Karpas-422 (cell line): ENCODE data around the gene ITGB6. TPM values are rescaled to one million over a fixed set of nuclear protein-coding genes. Genes with fewer than 3 reads are reported as not detected.
"Not testable (repeated sequence)": the region's sequence is repeated elsewhere in the genome, so short reads cannot be mapped to it uniquely, and the experiment has no call there.

Experiments
- DNase-seq: peaks from one replicate; pipeline ENCODE4 v3.0.0-alpha.2; 2015
- H2AFZ ChIP-seq: fragments of 200-600 bp; sonication (generic); 2 replicates; pipeline ENCODE4 v1.6.1; 2014; ENCODE audit warnings: antibody characterized with exemption, low read length, mixed read lengths
- H3K27ac ChIP-seq: fragments of 200-600 bp; sonication (generic); 2 replicates; pipeline ENCODE4 v1.5.1; 2014; ENCODE audit warnings: mild to moderate bottlenecking, low read length, moderate library complexity
- H3K27me3 ChIP-seq: fragments of 200-600 bp; sonication (generic); 2 replicates; pipeline ENCODE4 v1.6.1; 2014; ENCODE audit warnings: low read length, mixed read lengths
- H3K36me3 ChIP-seq: fragments of 200-600 bp; sonication (generic); 2 replicates; pipeline ENCODE4 v1.6.1; 2014; ENCODE audit warnings: low read length, mixed read lengths; ENCODE audit not compliant: insufficient read depth
- H3K4me1 ChIP-seq: fragments of 200-600 bp; sonication (generic); 2 replicates; pipeline ENCODE4 v1.6.1; 2014; ENCODE audit warnings: mild to moderate bottlenecking, low read length, mixed read lengths
- H3K4me2 ChIP-seq: fragments of 200-600 bp; sonication (generic); 2 replicates; pipeline ENCODE4 v1.6.1; 2014; ENCODE audit warnings: low read length, low read depth, mild to moderate bottlenecking; ENCODE audit not compliant: poor library complexity, severe bottlenecking
- H3K4me3 ChIP-seq: fragments of 200-600 bp; sonication (generic); 2 replicates; pipeline ENCODE4 v1.5.1; 2014; ENCODE audit warnings: mild to moderate bottlenecking, antibody characterized with exemption, low read length, mixed read lengths
- H3K79me2 ChIP-seq: fragments of 200-600 bp; sonication (generic); 2 replicates; pipeline ENCODE4 v1.6.1; 2014; ENCODE audit warnings: mild to moderate bottlenecking, low read length, mixed read lengths
- H3K9ac ChIP-seq: fragments of 200-600 bp; sonication (generic); 2 replicates; pipeline ENCODE4 v1.6.0; 2014; ENCODE audit warnings: low read length
- H3K9me2 ChIP-seq: fragments of 200-600 bp; sonication (generic), shearing (Covaris generic); replicated peaks from 2 replicates; pipeline ENCODE4 v1.6.0; 2014; ENCODE audit warnings: mild to moderate bottlenecking, low read length, moderate library complexity; ENCODE audit not compliant: insufficient read depth
- H3K9me3 ChIP-seq: fragments of 300-700, 200-600 bp; sonication (generic); 2 replicates; pipeline ENCODE4 v1.6.1; 2014; ENCODE audit warnings: low read length, mixed read lengths
- H4K20me1 ChIP-seq: fragments of 200-600 bp; sonication (generic); 2 replicates; pipeline ENCODE4 v1.6.1; 2014; ENCODE audit warnings: mild to moderate bottlenecking, antibody characterized with exemption, low read length, low read depth; ENCODE audit not compliant: insufficient read depth
- total RNA-seq: library from RNA; depleted of rRNA; stranded (reverse); fragments of >200 nt; shearing (Covaris generic); gene quantifications from 2 replicates; pipeline ENCODE4 v1.2.3, GENCODE V29; 2014; ENCODE audit warnings: low replicate concordance

The ITGB6 gene
- total RNA-seq, 1 experiment from 2014 or later, result not detected

DNA sequence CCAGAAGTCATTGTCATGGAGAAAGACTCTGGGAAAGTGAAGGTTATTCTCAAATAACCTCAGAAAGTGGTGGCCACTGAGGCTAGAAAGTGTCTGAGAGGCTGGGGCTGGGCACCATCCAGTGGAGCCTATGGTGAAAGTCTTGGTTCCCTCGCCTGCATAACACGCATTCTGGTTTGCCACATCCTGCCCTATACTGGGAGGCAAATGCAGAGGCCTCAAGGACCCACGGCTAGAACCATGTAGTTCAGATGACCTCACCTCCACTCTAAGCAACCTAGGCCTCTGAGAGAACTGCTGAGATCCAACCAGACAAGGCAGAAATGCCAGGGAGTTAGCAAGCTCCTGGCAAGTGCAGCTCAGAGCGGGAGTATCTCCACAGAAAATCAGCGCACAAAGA is 5.1 kb downstream of the ITGB6 start:
- Histone ChIP-seq H3K27me3 (no peaks in the 10 kb centered on the region), H3K4me3 (no peak overlapping the region), H3K9me2 (no peaks in the 10 kb centered on the region), H4K20me1 (no peaks in the 10 kb centered on the region), H3K9me3 (no peaks in the 10 kb centered on the region), H3K9ac (no peak overlapping the region), H3K79me2 (no peaks in the 10 kb centered on the region), H3K4me2 (no peak overlapping the region), H3K36me3 (no peaks in the 10 kb centered on the region), H3K4me1 (no peaks in the 10 kb centered on the region), H3K27ac (no peak overlapping the region), H2AFZ (no peak overlapping the region)
- no peak for DNase-seq

DNA sequence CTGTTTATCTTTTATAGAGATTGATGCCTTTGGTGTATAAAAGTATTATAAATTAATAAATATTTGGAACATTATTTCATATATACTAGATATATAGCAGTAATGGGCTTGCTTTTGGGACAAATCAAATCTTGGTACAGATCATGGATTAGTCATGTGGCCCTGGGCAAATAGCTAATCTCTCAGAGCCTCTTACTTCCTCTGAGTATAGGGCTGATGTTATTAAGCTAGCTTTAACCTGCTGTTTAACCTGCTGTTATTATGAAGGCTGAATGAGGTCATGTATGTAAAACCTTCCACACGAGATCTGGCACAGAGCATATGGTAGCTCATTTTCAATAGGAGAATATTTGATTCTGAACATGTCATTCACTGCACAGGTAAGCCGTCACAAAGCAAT is 5.7 kb downstream of the ITGB6 start:
- H3K4me3 ChIP-seq, result no peak overlapping the region
- no peak overlapping the region for H2AFZ ChIP-seq
- H3K36me3 ChIP-seq, result no peaks in the 10 kb centered on the region
- H3K9me3 ChIP-seq, result no peaks in the 10 kb centered on the region
- no peak overlapping the region for H3K9ac ChIP-seq
- no peaks in the 10 kb centered on the region for H3K4me1 ChIP-seq
- no peak overlapping the region for H3K27ac ChIP-seq
- no peaks in the 10 kb centered on the region for H4K20me1 ChIP-seq
- H3K79me2 ChIP-seq, result no peaks in the 10 kb centered on the region
- DNase-seq, result no peak
- no peaks in the 10 kb centered on the region for H3K27me3 ChIP-seq
- H3K9me2 ChIP-seq, result no peaks in the 10 kb centered on the region
- H3K4me2 ChIP-seq, result no peak overlapping the region

DNA sequence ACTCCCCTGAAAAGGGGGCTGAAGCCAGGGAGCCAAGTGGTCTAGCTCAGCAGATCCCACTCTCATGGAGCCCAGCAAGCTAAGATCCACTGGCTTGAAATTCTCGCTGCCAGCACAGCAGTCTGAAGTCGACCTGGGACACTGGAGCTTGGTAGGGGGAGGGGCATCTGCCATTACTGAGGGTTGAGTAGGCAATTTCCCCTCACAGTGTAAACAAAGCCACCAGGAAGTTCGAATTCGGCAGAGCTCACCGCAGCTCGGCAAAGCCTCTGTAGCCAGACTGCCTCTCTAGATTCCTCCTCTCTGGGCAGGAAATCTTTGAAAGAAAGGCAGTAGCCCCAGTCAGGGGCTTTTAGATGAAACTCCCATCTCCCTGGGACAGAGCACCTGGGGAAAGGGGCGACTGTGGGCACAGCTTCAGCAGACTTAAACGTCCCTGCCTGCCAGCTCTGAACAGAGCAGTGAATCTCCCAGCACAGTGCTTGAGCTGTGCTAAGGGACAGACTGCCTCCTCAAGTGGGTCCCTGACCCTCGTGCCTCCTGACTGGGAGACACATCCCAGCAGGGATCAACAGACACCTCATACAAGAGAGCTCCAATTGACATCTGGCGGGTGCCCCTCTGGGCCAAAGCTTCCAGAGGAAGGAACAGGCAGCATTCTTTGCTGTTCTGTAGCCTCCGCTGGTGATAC is 18.8 kb downstream of the ITGB6 start:
- DNase-seq, H4K20me1 ChIP-seq, H3K27me3 ChIP-seq, H3K4me1 ChIP-seq, H3K9me3 ChIP-seq, H3K4me2 ChIP-seq, H3K9me2 ChIP-seq, H3K36me3 ChIP-seq, H3K79me2 ChIP-seq, H3K27ac ChIP-seq, H2AFZ ChIP-seq, H3K4me3 ChIP-seq, H3K9ac ChIP-seq: not testable (repeated sequence)

DNA sequence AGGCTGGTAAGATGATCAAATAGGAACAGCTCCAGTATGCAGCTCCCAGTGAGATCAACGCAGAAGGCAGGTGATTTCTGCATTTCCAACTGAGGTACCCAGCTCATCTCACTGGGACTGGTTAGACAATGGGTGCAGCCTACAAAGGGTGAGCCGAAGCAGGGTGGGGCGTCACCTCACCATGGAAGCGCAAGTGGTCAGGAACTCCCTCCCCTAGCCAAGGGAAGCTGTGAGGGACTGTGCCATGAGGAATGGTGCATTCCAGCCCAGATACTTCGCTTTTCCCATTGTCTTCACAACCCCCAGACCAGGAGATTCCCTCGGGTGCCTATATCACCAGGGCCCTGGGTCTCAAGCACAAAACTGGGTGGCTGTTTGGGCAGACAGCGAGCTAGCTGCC is 19.4 kb downstream of the ITGB6 start:
- not testable (repeated sequence) for H3K4me1 ChIP-seq, H3K9me3 ChIP-seq, H3K9ac ChIP-seq, H3K9me2 ChIP-seq, H3K4me2 ChIP-seq, H3K36me3 ChIP-seq, H4K20me1 ChIP-seq, H3K4me3 ChIP-seq, DNase-seq, H3K27me3 ChIP-seq, H3K79me2 ChIP-seq, H3K27ac ChIP-seq, H2AFZ ChIP-seq

DNA sequence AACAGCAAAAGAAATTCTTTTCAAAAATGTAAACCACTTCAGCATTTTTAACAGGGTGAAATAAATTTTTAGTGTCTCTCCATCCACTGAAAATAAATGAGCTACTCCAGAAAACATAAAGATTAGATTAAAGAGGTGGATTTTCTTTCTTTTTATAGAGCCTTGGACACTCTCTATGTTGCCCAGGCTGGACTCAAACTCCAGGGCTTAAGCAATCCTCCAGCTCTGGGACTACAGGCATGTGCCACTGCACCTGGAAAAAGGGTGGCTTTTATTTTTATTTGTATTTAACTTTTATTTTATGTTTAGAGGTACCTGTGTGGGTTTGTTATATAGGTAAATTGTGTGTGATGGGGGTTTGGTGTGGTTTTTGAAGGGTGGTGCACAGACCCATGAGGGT is 19.9 kb downstream of the ITGB6 start:
- Histone ChIP-seq H2AFZ (no peak overlapping the region), H3K79me2 (no peaks in the 10 kb centered on the region), H3K36me3 (no peaks in the 10 kb centered on the region), H4K20me1 (no peaks in the 10 kb centered on the region), H3K9me2 (no peaks in the 10 kb centered on the region), H3K9ac (no peak overlapping the region), H3K4me3 (no peak overlapping the region), H3K4me2 (no peak overlapping the region), H3K4me1 (no peaks in the 10 kb centered on the region), H3K27me3 (no peaks in the 10 kb centered on the region), H3K27ac (no peak overlapping the region), H3K9me3 (no peaks in the 10 kb centered on the region)
- no peak for DNase-seq

DNA sequence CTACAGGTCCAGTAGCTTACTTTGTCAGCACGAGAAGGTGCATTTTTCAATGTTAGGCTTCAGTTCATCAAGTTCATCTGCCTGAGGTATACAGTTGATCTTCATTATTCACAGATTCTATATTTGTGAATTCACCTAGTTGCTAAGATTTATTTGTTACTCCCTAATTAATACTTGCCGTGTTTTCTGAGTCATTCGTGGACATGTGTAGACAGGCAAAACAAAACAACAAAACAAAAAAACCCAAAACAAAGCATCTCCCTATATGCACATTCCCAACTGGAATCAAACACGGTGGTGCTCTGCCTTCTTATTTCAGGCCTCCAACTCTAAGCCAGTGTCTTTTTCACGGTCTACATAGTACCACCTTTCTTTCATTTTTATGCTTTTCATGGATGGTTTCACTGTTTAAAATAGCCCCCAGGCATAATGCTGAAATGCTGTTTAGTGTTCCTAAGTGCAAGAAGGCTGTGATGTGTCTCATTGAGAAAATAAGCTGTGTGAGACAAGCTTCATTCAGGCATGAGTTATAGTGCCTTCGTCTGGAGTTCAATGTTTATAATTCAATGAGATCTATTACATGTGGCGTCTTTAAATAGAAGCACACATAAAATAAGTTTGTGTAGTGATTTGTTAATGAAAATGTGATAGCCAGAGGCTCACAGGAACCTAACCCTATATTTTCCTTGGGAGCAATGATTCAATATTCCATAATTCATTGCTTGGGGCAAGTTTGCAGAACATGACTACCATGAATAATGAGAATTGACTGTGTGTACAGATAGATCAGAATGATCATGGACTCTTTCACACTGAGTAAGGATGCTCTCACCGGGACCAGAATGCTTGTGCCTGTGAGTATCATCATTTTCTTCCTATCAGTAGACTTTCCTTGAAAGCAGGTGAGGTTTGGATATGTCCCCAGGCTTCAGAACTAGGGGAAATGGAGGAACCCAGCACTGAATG is 24.6 kb downstream of the ITGB6 start:
- Histone ChIP-seq H3K4me3 (no peak overlapping the region), H3K79me2 (no peaks in the 10 kb centered on the region), H2AFZ (no peak overlapping the region), H3K27me3 (no peaks in the 10 kb centered on the region), H3K9me3 (no peaks in the 10 kb centered on the region), H3K36me3 (no peaks in the 10 kb centered on the region), H3K4me2 (no peak overlapping the region), H4K20me1 (no peaks in the 10 kb centered on the region), H3K4me1 (no peaks in the 10 kb centered on the region), H3K9ac (no peak overlapping the region), H3K27ac (no peak overlapping the region), H3K9me2 (no peaks in the 10 kb centered on the region)
- DNase-seq, result no peak

DNA sequence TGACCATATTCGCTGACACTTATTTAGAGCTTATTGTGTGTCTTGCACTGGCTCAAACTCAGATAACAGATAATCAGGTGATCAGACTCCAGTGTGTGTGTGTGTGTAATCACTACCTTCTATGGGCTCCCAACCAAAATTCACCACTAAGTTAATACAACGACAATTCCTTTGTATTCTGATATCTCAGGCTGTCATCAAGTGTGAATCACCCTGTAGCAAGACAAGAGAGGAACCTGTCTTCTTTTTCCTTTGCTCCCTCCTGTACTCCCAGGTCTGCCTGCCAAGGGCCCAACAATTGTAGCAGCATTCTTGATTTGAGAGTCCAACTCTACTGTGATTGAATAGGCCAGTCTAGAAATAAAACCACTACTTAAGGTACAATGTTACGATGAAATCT is 25.8 kb downstream of the ITGB6 start:
- Histone ChIP-seq H3K36me3 (no peaks in the 10 kb centered on the region), H3K79me2 (no peaks in the 10 kb centered on the region), H3K9ac (no peak overlapping the region), H3K4me1 (no peaks in the 10 kb centered on the region), H3K9me3 (no peaks in the 10 kb centered on the region), H2AFZ (no peak overlapping the region), H3K9me2 (no peaks in the 10 kb centered on the region), H3K4me2 (no peak overlapping the region), H3K4me3 (no peak overlapping the region), H4K20me1 (no peaks in the 10 kb centered on the region), H3K27ac (no peak overlapping the region), H3K27me3 (no peaks in the 10 kb centered on the region)
- no peak for DNase-seq

DNA sequence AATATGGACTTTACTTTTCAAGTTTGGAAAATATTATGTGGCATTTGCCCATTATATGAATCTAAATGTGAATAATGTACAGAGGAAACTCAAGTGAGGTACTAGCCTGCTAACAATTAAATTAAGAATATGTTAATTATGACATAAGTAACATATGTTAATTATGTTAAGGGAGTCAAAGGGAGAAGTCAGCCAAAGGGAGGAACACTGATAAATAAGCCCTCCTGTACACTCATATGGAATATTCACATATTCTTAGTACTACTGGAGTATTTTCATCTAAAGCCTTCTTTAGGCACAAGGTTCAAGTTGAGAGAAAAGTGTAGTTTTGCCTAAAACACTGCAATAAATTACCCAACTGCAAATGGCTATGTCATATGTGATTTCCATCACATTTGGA is 30.1 kb downstream of the ITGB6 start:
- no peaks in the 10 kb centered on the region for H3K36me3 ChIP-seq
- H4K20me1 ChIP-seq, result no peaks in the 10 kb centered on the region
- no peaks in the 10 kb centered on the region for H3K4me1 ChIP-seq
- no peaks in the 10 kb centered on the region for H3K79me2 ChIP-seq
- H3K27ac ChIP-seq, result no peak overlapping the region
- H3K4me3 ChIP-seq, result no peak overlapping the region
- H2AFZ ChIP-seq, result no peak overlapping the region; the same call in 1 of the 2 replicates
- H3K9me2 ChIP-seq, result no peaks in the 10 kb centered on the region
- H3K4me2 ChIP-seq, result no peak overlapping the region
- no peaks in the 10 kb centered on the region for H3K9me3 ChIP-seq
- no peak overlapping the region for H3K9ac ChIP-seq
- no peaks in the 10 kb centered on the region for H3K27me3 ChIP-seq
- DNase-seq, result no peak
